ENCODE results near the gene VWC2.

DNA sequence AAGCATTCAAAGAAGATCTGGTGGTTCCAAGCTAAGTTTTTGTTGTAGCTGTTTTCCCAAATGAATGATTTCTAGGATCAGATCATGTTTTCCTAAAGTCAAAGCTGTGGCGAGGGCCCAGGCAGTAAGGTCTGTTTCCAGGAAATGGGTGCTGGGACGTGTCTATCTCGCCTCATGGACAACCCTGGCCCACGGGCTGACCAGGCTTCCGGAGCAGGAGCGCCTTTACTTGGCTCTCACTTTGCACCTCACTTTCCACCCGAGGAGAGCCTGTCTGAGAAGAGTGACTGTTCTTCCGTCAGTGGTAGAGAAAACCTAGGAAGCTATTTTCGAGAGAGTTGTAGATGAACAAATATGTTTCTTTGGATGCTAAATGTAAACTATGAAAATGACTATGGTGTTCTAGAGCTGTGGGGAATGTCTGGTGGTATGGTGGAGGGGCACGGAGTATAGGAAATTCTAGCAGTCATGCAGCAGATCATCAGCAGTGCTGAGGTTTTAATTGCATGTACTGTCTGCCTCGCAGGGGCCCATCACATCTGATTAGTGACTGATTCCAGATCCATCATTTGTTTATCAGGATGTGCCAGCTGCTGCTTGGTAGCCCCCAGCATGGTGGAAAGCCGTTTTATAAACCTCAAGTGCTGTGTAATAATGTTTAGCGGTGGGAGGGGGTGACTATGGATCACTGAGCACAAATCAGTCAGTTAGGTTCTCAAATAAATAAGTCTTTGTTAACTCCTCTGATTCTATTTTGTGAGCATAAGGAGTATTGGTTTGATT is 66.6 kb downstream of the VWC2 start:
- no peak for TF ChIP-seq ZNF548 (tag by site-specific recombination; IDR thresholded peaks at IDR 0.05)
- TF ChIP-seq BCL11A (tag by site-specific recombination; IDR thresholded peaks at IDR 0.05; ENCODE audit: low read depth), result no peak
- TF ChIP-seq, protein P1, sequence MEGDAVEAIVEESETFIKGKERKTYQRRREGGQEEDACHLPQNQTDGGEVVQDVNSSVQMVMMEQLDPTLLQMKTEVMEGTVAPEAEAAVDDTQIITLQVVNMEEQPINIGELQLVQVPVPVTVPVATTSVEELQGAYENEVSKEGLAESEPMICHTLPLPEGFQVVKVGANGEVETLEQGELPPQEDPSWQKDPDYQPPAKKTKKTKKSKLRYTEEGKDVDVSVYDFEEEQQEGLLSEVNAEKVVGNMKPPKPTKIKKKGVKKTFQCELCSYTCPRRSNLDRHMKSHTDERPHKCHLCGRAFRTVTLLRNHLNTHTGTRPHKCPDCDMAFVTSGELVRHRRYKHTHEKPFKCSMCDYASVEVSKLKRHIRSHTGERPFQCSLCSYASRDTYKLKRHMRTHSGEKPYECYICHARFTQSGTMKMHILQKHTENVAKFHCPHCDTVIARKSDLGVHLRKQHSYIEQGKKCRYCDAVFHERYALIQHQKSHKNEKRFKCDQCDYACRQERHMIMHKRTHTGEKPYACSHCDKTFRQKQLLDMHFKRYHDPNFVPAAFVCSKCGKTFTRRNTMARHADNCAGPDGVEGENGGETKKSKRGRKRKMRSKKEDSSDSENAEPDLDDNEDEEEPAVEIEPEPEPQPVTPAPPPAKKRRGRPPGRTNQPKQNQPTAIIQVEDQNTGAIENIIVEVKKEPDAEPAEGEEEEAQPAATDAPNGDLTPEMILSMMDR (tag by site-specific recombination; IDR thresholded peaks at IDR 0.05), result no peak
- TF ChIP-seq, protein P2, sequence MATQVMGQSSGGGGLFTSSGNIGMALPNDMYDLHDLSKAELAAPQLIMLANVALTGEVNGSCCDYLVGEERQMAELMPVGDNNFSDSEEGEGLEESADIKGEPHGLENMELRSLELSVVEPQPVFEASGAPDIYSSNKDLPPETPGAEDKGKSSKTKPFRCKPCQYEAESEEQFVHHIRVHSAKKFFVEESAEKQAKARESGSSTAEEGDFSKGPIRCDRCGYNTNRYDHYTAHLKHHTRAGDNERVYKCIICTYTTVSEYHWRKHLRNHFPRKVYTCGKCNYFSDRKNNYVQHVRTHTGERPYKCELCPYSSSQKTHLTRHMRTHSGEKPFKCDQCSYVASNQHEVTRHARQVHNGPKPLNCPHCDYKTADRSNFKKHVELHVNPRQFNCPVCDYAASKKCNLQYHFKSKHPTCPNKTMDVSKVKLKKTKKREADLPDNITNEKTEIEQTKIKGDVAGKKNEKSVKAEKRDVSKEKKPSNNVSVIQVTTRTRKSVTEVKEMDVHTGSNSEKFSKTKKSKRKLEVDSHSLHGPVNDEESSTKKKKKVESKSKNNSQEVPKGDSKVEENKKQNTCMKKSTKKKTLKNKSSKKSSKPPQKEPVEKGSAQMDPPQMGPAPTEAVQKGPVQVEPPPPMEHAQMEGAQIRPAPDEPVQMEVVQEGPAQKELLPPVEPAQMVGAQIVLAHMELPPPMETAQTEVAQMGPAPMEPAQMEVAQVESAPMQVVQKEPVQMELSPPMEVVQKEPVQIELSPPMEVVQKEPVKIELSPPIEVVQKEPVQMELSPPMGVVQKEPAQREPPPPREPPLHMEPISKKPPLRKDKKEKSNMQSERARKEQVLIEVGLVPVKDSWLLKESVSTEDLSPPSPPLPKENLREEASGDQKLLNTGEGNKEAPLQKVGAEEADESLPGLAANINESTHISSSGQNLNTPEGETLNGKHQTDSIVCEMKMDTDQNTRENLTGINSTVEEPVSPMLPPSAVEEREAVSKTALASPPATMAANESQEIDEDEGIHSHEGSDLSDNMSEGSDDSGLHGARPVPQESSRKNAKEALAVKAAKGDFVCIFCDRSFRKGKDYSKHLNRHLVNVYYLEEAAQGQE (tag by site-specific recombination; IDR thresholded peaks at IDR 0.05), result no peak
- no peak for TF ChIP-seq ZNF423 (tag by site-specific recombination; IDR thresholded peaks at IDR 0.05)
- TF ChIP-seq, protein P3, sequence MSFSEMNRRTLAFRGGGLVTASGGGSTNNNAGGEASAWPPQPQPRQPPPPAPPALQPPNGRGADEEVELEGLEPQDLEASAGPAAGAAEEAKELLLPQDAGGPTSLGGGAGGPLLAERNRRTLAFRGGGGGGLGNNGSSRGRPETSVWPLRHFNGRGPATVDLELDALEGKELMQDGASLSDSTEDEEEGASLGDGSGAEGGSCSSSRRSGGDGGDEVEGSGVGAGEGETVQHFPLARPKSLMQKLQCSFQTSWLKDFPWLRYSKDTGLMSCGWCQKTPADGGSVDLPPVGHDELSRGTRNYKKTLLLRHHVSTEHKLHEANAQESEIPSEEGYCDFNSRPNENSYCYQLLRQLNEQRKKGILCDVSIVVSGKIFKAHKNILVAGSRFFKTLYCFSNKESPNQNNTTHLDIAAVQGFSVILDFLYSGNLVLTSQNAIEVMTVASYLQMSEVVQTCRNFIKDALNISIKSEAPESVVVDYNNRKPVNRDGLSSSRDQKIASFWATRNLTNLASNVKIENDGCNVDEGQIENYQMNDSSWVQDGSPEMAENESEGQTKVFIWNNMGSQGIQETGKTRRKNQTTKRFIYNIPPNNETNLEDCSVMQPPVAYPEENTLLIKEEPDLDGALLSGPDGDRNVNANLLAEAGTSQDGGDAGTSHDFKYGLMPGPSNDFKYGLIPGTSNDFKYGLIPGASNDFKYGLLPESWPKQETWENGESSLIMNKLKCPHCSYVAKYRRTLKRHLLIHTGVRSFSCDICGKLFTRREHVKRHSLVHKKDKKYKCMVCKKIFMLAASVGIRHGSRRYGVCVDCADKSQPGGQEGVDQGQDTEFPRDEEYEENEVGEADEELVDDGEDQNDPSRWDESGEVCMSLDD (tag by site-specific recombination; IDR thresholded peaks at IDR 0.05), result no peak
- TF ChIP-seq KLF16 (tag by site-specific recombination; IDR thresholded peaks at IDR 0.05), result no peak
- TF ChIP-seq, protein P4, sequence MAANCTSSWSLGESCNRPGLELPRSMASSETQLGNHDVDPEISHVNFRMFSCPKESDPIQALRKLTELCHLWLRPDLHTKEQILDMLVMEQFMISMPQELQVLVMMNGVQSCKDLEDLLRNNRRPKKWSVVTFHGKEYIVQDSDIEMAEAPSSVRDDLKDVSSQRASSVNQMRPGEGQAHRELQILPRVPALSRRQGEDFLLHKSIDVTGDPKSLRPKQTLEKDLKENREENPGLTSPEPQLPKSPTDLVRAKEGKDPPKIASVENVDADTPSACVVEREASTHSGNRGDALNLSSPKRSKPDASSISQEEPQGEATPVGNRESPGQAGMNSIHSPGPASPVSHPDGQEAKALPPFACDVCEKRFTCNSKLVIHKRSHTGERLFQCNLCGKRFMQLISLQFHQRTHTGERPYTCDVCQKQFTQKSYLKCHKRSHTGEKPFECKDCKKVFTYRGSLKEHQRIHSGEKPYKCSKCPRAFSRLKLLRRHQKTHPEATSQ (tag by site-specific recombination; IDR thresholded peaks at IDR 0.05), result no peak
- TF ChIP-seq ZNF121 (tag by site-specific recombination; IDR thresholded peaks at IDR 0.05), result no peak
- TF ChIP-seq, protein P5, sequence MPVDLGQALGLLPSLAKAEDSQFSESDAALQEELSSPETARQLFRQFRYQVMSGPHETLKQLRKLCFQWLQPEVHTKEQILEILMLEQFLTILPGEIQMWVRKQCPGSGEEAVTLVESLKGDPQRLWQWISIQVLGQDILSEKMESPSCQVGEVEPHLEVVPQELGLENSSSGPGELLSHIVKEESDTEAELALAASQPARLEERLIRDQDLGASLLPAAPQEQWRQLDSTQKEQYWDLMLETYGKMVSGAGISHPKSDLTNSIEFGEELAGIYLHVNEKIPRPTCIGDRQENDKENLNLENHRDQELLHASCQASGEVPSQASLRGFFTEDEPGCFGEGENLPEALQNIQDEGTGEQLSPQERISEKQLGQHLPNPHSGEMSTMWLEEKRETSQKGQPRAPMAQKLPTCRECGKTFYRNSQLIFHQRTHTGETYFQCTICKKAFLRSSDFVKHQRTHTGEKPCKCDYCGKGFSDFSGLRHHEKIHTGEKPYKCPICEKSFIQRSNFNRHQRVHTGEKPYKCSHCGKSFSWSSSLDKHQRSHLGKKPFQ (tag by site-specific recombination; IDR thresholded peaks at IDR 0.05), result no peak
- no peak for TF ChIP-seq ZNF600 (tag by site-specific recombination; IDR thresholded peaks at IDR 0.05)
- TF ChIP-seq MYNN (tag by site-specific recombination; IDR thresholded peaks at IDR 0.05; ENCODE audit: borderline replicate concordance), result no peak

Measured in HEK293 (cell line).